Renal cortical epithelial cell (primary cell): ENCODE data around the gene OR52B6. TPM values are rescaled to one million over a fixed set of nuclear protein-coding genes. Genes with fewer than 3 reads are reported as not detected.
"Not testable (repeated sequence)": the region's sequence is repeated elsewhere in the genome, so short reads cannot be mapped to it uniquely, and the experiment has no call there.

Experiments used
- DNase-seq: peaks from one replicate; pipeline ENCODE4 v3.0.0-alpha.2; 2011; ENCODE audit warnings: low read depth
- total RNA-seq: library from RNA; depleted of rRNA; stranded (reverse); fragments of >200 nt; gene quantifications from 2 replicates; pipeline ENCODE4 v1.2.3, GENCODE V29; 2014

OR52B6 gene, protein sequence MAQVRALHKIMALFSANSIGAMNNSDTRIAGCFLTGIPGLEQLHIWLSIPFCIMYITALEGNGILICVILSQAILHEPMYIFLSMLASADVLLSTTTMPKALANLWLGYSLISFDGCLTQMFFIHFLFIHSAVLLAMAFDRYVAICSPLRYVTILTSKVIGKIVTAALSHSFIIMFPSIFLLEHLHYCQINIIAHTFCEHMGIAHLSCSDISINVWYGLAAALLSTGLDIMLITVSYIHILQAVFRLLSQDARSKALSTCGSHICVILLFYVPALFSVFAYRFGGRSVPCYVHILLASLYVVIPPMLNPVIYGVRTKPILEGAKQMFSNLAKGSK
- not detected in 2 replicates for total RNA-seq

DNA sequence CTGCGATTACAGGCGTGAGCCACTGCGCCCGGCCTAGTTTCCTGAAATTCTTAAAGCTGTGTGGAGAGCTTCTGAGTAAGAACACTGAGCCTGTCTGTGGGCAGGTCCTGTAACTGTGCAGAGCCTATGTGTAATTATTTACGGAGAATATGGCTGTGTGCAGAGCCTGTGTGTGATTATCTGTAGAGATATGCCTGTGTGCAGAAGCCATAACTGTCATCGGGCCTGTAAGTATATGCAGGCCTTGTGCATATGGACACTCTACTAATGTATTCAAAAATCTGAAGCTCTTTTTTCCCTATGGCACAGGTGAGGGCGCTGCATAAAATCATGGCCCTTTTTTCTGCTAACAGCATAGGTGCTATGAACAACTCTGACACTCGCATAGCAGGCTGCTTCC lies at the start of gene OR52B6:
TSS of gene OR52B6 (plus strand) at position 301 of the 400 bp plus-strand sequence. CDS start at position 301, 0 bp downstream.
- no peak for DNase-seq

DNA sequence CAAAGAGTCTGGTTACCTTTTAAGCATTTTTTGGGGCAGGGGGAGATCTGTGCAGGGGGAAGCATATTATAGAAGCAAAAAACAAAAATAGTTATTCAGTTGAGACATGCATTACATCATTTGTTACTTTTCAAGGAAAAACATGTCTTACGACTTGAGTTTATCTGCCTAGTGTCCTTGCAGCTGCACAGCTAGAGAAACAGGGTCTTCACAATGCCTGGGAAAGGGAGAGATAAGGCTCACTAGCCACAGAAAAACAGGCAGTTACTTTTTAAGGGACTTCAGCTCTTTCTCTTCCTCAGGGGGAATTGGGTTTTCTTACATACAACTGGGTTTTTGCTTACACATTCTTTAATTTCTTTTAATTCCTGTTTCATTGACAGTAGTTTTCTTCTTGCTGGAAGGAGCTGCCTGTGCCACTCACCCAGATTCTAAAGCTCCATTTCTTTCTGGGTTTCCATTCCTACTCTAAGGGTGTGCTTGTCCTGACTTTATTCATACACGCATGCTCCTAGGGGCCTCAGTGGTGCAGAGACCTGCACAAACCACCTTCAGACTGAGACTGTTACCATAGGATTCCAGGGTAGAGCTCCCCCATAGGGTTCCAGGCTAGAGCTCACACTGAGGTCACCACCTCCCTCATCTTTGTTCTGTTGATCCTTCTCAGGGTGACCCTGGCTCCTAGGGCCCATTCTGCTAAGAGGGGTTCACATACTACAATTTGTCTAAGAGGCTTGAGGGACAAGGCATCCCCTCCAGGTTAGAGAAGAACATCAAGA lies 49.4 kb upstream of the OR52B6 start:
- no peak for DNase-seq

DNA sequence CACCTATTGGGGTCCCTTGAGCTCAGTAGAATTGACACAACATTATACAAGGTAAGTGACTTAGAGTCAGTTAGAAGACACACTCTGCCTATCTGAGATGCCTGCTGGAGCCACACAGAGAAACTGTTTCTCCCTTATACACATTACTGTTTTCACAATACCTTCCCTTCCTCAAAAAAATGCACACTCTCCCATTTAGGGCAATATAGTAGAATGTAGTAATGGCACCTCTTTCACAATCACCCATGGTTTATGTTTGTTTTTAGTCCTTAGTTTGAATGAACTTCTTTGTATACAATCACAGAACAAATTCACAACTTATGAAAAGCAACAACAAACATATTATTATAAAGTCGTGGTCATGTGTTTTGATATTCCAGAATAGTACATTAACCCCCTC lies 46.6 kb upstream of the OR52B6 start:
- no peak for DNase-seq

DNA sequence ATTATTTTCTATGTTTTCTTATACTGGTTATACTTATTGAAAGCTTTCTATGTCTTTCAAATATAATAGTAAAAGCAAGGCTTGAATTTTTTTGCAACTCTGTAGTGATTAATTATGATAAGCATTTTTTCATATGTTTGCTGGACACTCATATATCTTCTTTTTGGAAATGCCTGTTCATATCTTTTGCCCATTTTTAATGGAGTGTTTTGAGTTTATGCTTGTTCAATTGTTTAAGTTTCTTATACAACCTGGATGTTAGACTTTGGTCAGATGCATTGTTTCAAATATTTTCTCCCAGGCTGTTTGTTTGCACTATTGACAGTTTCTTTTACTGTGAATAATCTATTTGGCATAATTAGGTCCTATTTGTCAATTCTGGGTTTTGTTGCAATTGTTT lies 44.2 kb upstream of the OR52B6 start:
- no peak for DNase-seq

GRCh38 chr11:5541427-5541826 lies 39.2 kb upstream of the OR52B6 start:
- no peak for DNase-seq

GRCh38 chr11:5546457-5546856 lies 34.2 kb upstream of the OR52B6 start:
- no peak for DNase-seq

GRCh38 chr11:5547982-5548381 lies 32.7 kb upstream of the OR52B6 start:
- peak; percentile 31 for DNase-seq

- no peak for DNase-seq
Measured at GRCh38 chr11:5548440-5548839, 32.2 kb upstream of the OR52B6 start, which contains the start of gene OR52H1. TSS of gene OR52H1 (minus strand) at chr11:5548540. CDS start at chr11:5545505, 3,035 bp downstream.

DNA sequence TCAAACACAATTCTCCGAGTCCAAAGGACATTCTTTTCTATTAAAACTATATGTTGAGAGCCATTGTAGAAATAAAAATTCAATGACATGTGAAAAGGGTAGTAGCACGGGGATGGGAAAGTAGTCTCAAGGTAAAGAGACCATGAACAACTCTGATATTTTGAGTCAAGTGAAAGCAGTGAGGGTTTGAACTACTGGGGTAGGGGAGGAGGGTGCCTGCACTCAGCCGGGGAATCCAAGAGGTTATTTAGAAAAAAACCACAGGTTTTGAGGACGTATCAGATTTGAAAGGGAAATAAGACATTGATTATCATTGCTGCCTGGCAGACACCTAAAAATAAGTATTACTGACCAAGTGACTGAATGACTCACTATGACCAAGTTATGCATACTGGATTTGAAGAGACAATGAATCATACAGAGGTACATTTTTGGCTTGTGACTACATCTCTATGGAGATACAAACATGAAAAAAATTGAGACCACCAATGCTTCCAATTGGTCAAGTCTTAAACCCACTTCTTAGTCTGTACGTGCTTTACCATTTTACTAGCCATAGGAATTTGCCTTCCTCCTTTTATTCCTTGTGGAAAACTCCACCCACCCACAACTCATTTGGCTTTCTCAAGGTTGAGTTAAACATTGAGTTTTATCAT lies 30.1 kb upstream of the OR52B6 start:
- peak; percentile 82 for DNase-seq

DNA sequence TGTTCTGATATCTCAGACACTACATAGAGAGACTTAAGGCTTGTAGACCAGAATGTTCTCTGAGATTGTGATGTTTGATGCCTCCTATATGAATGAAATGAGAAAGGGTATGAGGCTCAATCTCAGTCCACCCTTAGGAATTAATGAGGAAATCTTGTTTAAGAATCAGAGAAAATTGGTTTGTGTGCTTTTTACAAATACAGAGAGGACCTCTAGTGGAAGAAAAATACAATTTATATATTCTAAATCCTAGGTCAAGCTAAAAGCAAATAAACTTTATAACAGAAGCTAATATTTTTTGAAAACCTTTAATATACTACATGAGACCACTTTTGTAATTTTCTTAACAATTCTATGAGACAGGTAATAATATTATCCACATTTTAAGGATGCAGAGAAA lies 27.3 kb upstream of the OR52B6 start:
- DNase-seq: peak; percentile 23

DNA sequence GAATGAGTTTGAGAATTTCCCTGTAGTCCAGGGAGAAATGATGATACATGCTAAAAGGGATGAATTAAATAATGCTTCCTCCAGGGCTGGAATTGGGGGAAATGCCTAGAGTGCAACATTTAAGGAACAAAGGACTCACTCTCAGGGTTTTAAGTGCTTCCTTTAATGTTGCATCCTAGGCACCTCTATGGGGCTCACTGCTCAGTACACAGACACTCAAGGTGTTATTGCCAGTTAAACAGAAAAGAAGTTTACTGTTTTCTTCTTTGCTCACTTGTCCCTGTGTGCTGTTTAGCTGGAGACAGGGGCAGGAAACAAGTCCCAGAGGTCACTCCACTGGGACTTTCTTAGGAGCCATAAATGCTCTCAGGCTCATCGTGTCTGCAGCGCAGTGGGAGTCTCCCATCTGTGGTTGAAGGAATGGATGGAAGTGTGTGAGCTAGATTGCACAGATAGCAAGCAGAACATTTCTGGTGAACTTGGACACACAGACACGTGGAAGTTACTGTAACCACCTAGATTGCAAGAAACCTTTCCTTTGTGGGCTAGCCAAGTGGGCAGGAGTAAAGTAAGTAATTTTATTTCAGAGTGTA lies 24.0 kb upstream of the OR52B6 start:
- no peak for DNase-seq

GRCh38 chr11:5557751-5558150 lies 22.9 kb upstream of the OR52B6 start:
- DNase-seq: peak; percentile 50

- peak; percentile 49 for DNase-seq
Measured at GRCh38 chr11:5564259-5565019, 16.2 kb upstream of the OR52B6 start.

DNA sequence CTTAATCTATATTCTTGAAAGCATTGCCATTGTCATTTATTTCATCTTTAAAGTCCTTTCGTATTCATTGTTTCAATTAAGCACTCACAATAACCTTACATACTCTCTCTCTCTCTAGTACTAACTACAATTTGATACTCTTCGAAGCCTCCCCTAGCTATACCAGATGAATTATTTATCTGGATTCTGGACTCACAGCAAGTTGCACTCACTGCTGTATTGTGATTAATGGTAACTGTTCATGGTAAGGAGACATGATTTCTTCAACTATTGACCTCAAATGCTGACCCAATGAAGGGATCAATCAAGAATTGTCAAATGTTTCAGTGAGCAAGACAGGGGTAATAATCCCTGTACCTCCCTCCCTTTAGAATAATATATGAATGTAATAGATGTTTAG lies 6.0 kb upstream of the OR52B6 start:
- DNase-seq: no peak

- DNase-seq: no peak
Measured at GRCh38 chr11:5575152-5575551, 5.5 kb upstream of the OR52B6 start.

GRCh38 chr11:5577101-5577500 lies 3.6 kb upstream of the OR52B6 start:
- no peak for DNase-seq

GRCh38 chr11:5581014-5581413 lies 337 bp downstream of the OR52B6 start:
- no peak for DNase-seq

DNA sequence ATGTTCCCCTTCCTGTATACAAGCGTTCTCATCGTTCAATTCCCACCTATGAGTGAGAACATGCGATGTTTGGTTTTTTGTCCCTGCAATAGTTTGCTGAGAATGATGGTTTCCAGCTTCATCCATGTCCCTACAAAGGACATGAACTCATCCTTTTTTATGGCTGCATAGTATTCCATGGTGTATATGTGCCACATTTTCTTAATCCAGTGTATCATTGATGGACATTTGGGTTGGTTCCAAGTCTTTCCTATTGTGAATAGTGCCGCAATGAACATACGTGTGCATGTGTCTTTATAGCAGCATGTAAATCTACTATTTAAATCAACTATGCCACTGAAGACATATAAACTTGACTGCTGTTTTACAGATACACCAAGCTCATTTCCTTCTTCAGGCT lies 3.8 kb downstream of the OR52B6 start:
- DNase-seq: not testable (repeated sequence)

GRCh38 chr11:5589906-5590305 lies 9.2 kb downstream of the OR52B6 start:
- not testable (repeated sequence) for DNase-seq

DNA sequence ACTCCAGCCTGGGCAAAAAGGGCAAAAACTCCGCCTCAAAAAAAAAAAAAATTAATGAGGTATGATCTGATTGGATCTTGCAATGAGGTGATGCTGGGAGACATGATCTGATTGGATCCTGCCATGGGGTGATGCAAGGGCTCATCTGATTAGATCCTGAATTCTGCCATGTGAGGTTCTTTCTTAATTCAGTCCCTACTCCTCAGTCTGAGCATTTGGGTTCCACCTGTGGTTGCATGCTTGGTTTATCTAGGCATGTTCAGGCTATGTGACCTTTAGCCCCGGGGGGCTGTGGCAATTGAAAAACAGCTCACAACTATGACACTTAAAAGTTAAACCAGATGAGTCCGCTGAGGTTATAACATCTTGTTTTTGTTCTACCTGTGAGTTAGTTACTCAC lies 10.9 kb downstream of the OR52B6 start:
- DNase-seq: peak; percentile 96

- DNase-seq: no peak
Measured at GRCh38 chr11:5592615-5593014, 11.9 kb downstream of the OR52B6 start.
